Left ventricle myocardium inferior (tissue), 1 donor: ENCODE data around the gene TOP1. TPM values are rescaled to one million over a fixed set of nuclear protein-coding genes. Genes with fewer than 3 reads are reported as not detected.

Experiments
- DNase-seq: peaks from one replicate; pipeline ENCODE4 v3.0.0-alpha.2; 2020
- H3K27ac ChIP-seq: fragments of 200-600 bp; replicated peaks from 2 replicates; pipeline ENCODE4 v1.8.0; 2021
- H3K27me3 ChIP-seq: fragments of 200-600 bp; 2 replicates; pipeline ENCODE4 v1.8.0; 2021; ENCODE audit warnings: low read depth
- H3K36me3 ChIP-seq: fragments of 200-600 bp; 2 replicates; pipeline ENCODE4 v1.8.0; 2021
- H3K4me1 ChIP-seq: fragments of 200-600 bp; 2 replicates; pipeline ENCODE4 v1.8.0; 2021
- H3K4me3 ChIP-seq: fragments of 200-600 bp; 2 replicates; pipeline ENCODE4 v1.8.0; 2021; ENCODE audit warnings: mild to moderate bottlenecking, moderate library complexity
- H3K9me3 ChIP-seq: fragments of 200-600 bp; replicated peaks from 2 replicates; pipeline ENCODE4 v1.8.0; 2021
- CTCF ChIP-seq: fragments of 200-600 bp; IDR thresholded peaks from 2 replicates; pipeline ENCODE4 v1.8.0; 2021; ENCODE audit warnings: antibody characterized with exemption, mild to moderate bottlenecking, borderline replicate concordance
- intact Hi-C: fragments of 100-400 bp; cut with micrococcal nuclease; formaldehyde crosslinking; loops from one replicate; pipeline ENCODE4 v1.11.0; 2022
- total RNA-seq: library from RNA; stranded (reverse); fragmentation: NEBNext Ultra II Directional; extraction: Animal tissue kit (Norgen Biotek cat#: 25700); gene quantifications from one replicate; pipeline ENCODE4 v1.2.1, GENCODE V29; 2021
- donor health status: DM: no; HTN: yes; CAD: no; lungs with severe emphysema.

The TOP1 gene
- total RNA-seq, 1 donor from 2014 or later = 23.9 TPM

GRCh38 chr20:41031243-41031619 lies 2.6 kb downstream of the TOP1 start:
- H3K4me3 ChIP-seq = peak overlapping the region; percentile 99
- no peak overlapping the region for H3K27ac ChIP-seq
- DNase-seq = no peak
- no peaks in the 10 kb centered on the region for H3K9me3 ChIP-seq
- peaks cover 80% of the 10 kb centered on the region for H3K4me1 ChIP-seq
- intact Hi-C loops = no loop called here
- no peak for TF ChIP-seq CTCF
- no peaks in the 10 kb centered on the region for H3K27me3 ChIP-seq
- no peaks in the 10 kb centered on the region for H3K36me3 ChIP-seq

GRCh38 chr20:41032271-41032670 lies 3.6 kb downstream of the TOP1 start:
- Histone ChIP-seq H3K9me3 (no peaks in the 10 kb centered on the region), H3K27ac (no peak overlapping the region), H3K36me3 (no peaks in the 10 kb centered on the region), H3K27me3 (no peaks in the 10 kb centered on the region), H3K4me1 (peaks cover 80% of the 10 kb centered on the region), H3K4me3 (peak overlapping the region; percentile 99)
- TF ChIP-seq CTCF = no peak
- intact Hi-C loops = no loop called here
- DNase-seq = no peak

- intact Hi-C loops = no loop called here
- Histone ChIP-seq H3K27ac (no peak overlapping the region), H3K27me3 (no peaks in the 10 kb centered on the region), H3K4me1 (peaks cover 87% of the 10 kb centered on the region), H3K36me3 (no peaks in the 10 kb centered on the region), H3K9me3 (no peaks in the 10 kb centered on the region), H3K4me3 (peak overlapping the region; percentile 18)
- DNase-seq = no peak
- no peak for TF ChIP-seq CTCF
Observed at GRCh38 chr20:41034239-41034638, 5.6 kb downstream of the TOP1 start.

GRCh38 chr20:41035207-41035606 lies 6.6 kb downstream of the TOP1 start:
- Histone ChIP-seq H3K4me3 (no peak overlapping the region), H3K36me3 (no peaks in the 10 kb centered on the region), H3K9me3 (no peaks in the 10 kb centered on the region), H3K4me1 (peaks cover 83% of the 10 kb centered on the region), H3K27ac (no peak overlapping the region), H3K27me3 (no peaks in the 10 kb centered on the region)
- DNase-seq = no peak
- no peak for TF ChIP-seq CTCF
- intact Hi-C loops = no loop called here

GRCh38 chr20:41037179-41037578 lies 8.6 kb downstream of the TOP1 start:
- intact Hi-C loops = no loop called here

More at GRCh38 chr20:41037179-41037578, 8.6 kb downstream of the TOP1 start:
- Histone ChIP-seq H3K4me1 (peaks cover 83% of the 10 kb centered on the region), H3K9me3 (no peaks in the 10 kb centered on the region), H3K27ac (no peak overlapping the region), H3K36me3 (no peaks in the 10 kb centered on the region), H3K4me3 (no peak overlapping the region), H3K27me3 (no peaks in the 10 kb centered on the region)
- no peak for DNase-seq
- TF ChIP-seq CTCF = no peak
